Neural cell (in vitro differentiated cells): ENCODE data around the gene SUCO.

ENCODE experiments used
- CTCF ChIP-seq: fragments of 450-650 bp; IDR thresholded peaks from 2 replicates; pipeline ENCODE4 v1.5.1; 2014; ENCODE audit warnings: antibody characterized with exemption, mild to moderate bottlenecking, moderate library complexity; ENCODE audit not compliant: poor library complexity, severe bottlenecking
- TAF1 ChIP-seq: IDR thresholded peaks from 2 replicates; pipeline ENCODE4 v1.6.1; 2012; ENCODE audit warnings: low read depth

GRCh38 chr1:172637522-172637921 lies 104.6 kb downstream of the SUCO start:
- no peak for TF ChIP-seq CTCF
- TF ChIP-seq TAF1 = no peak
